HG02588 (cell line): Measurements from ENCODE around the gene NLRP3.
"Not testable (repeated sequence)": the region's sequence is repeated elsewhere in the genome, so short reads cannot be mapped to it uniquely, and the experiment has no call there.

Source experiments
- ATAC-seq: cut with Tn5 transposase; IDR thresholded peaks from one replicate; pipeline ENCODE4 v1.9.1; 2021; ENCODE audit warnings: mild to moderate bottlenecking, moderate library complexity; ENCODE audit not compliant: unreplicated experiment

The NLRP3 gene

GRCh38 chr1:247390116-247390791 lies 25.7 kb upstream of the NLRP3 start:
- ATAC-seq: peak; percentile 99

GRCh38 chr1:247390996-247391395 lies 25.0 kb upstream of the NLRP3 start:
- ATAC-seq: no peak

DNA sequence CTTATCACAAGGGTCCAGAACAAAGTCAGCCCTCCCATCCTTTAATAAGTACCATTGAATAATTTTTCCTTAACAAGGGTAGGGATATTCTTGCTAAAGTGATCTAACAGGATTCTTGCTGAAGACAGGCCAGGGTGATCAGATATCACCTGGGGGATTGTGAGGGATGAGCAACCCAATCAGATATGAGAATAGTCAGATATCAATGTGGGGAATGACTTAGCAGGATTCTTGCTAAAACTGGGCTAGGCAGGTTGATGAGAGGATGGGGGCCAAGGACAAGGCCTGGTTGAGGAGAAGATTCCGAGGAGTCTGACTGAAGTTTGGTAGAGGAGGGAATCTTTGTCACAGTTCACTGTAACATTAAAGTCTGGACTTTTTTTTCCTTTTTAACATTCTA lies 23.9 kb upstream of the NLRP3 start:
- ATAC-seq: no peak

- ATAC-seq: not testable (repeated sequence)
Measured at GRCh38 chr1:247395075-247395474, 20.9 kb upstream of the NLRP3 start.

GRCh38 chr1:247400685-247401084 lies 15.3 kb upstream of the NLRP3 start:
- no peak for ATAC-seq

DNA sequence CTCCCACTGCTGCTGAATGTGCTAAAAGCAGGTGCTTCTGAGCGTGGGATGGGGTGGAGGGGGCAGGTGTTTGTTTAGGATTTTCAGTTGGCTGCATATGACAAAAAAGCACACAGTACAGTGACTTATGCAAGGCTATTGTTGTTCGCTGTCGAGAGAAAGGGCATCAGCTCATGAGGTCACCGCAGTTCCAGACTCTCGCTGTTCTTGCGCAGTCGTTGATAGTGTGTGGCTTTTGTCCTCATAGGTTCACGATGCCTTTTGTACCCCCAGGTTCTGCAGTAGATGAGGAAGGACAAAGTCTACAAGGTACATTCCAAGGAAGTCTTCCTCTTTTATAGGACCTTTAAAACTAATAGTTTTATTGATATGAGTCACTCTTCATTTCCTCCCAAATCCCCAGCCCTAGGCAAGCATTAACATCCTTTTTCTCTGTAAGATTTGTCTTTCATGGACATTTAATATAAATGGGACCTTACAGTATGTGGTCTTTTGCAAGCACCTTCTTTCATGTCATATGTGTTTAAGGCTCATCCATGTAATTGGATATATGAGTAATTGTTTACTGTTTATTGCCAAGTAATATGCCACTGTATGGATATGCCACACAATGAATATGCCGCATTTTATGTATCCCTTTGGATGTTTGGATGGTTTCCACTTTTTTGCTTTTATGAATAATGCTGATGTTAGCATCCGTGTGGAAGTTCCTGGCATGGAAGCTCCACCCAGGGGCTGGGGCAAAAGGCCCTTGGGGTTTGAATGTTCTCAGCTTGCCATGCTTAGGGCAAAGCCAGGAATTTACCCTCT lies 14.5 kb upstream of the NLRP3 start:
- ATAC-seq: no peak

DNA sequence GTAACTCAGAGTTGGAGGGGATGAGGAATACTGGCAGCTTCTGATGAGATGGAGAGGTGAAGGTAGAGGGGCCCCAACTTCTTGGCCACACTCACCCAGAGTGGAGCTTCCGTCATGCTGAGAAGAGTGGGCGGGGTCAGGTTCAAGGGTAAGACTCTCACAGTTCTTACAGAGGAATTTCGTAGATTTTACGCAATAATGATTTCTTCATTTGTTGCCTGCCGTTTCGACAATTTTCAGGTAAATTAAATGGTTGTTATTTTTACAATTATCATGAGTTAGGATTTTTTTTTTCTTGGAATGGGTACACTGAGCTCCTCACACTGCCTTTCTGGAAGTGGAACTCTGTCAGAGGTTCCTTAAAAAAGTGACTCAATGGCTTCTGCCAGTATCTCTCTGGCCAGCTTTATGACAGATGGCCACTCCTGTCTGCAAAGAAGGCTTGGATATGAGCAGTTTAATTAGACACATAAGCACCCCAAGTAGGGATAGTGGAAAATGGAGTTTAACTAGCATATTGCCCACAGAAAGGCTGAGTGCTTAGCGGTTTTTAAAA lies 13.8 kb upstream of the NLRP3 start:
- no peak for ATAC-seq

- ATAC-seq: no peak
Measured at GRCh38 chr1:247406014-247406656, 9.8 kb upstream of the NLRP3 start.

- ATAC-seq: peak; percentile 63
Measured at GRCh38 chr1:247407180-247407616, 8.8 kb upstream of the NLRP3 start.

DNA sequence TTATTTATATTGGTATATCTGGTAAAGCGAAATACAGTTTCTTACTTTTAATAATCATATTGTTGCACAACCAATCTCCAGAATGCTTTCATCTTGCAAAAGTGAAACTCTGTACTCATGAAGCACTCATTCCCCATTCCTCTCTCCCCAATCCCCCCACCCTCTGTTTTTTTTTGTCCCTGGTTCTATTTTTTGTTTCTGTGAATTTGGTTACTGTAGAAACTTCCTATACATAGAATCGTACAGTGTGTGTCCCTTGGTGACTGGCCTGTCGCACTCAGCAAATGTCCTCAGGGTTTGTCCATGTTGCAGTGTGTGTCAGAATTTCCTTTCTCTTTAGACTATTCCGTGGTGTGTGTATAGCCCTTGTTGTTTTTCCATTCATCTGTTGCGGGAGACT lies 7.9 kb upstream of the NLRP3 start:
- ATAC-seq: no peak

DNA sequence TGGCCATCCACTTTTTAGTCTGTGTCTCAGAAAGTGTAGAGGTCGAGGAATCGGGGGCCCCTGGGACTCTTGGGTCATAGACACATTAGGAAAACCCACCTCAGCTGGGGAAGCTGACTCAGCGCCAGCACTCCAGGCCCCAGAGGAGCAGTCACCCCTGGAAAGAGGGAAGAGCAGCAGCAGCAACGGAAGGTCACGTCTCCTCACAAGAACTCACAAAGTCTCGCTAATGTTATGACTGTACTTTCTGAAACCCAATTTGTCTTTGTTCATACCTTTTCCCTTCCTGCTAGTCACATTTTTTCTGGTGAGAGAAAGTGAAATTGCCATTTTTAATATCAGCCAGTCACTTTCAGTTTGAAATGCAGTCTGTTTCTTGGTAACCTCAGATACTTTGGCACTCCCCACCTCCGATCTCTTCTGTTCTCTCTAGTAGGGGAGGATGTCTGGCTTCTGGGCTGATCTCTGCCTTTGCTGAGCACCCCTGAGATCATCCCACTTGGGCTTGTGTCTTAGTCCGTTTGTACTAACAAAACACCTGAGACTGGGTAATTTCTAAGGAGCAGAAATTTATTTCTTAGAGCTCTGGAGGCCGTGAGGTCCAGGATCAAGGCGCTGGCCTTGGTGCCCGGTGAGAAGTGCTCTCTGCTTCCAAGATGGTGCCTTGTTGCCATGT lies 6.0 kb upstream of the NLRP3 start:
- ATAC-seq: peak; percentile 78

GRCh38 chr1:247411621-247412327 lies 4.2 kb upstream of the NLRP3 start:
- ATAC-seq: no peak

DNA sequence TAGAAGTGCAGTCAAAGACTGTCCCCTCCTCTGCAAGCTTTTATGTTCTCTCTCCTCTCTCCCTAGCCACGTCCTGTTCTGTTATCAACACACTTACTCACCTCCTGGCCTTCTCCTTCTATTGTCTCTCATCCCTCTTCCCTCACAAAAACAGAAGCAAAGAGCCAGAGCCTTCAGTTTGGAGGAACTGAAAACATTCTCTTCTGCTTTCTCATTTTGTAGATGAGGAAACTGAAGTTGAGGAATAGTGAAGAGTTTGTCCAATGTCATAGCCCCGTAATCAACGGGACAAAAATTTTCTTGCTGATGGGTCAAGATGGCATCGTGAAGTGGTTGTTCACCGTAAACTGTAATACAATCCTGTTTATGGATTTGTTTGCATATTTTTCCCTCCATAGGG lies 1.9 kb downstream of the NLRP3 start:
- no peak for ATAC-seq

DNA sequence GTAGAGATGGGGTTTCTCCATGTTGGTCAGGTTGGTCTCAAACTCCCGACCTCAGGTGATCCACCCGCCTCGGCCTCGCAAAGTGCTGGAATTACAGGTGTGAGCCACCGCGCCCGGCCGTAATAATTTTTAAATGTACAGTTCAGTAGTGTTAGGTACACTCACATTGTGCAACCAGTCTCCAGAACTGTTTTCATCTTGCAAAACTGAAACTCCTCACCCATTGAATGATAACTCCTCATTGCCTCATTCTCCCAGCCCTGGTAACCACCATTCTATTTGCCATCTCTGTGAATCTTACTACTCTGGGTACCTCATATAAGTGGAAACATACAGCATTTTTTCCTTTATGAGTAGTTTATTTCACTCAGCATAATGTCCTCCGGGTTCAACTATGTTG lies 3.4 kb downstream of the NLRP3 start:
- ATAC-seq: no peak

- no peak for ATAC-seq
Measured at GRCh38 chr1:247421074-247421473, 5.1 kb downstream of the NLRP3 start.

- ATAC-seq: no peak
Measured at GRCh38 chr1:247429496-247429895, 13.5 kb downstream of the NLRP3 start.

DNA sequence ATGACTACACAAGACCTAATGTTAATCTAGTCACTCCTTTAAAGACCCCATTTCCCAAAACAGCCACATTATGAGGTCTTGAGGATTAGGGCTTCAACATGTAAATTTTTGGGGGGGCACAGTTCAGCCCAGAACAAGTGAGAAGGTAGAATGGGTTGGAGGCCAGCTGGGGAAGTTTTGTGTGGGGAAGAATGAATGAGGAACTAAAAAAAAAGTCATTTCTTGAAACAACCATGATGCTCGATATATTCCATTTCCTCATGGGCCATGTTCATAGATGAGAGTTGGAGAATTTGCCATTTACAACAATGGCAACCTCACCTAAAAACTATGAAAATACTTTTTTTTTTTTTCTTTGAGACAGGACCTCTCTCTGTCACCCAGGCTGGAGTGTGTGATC lies 14.5 kb downstream of the NLRP3 start:
- no peak for ATAC-seq

- ATAC-seq: no peak
Measured at GRCh38 chr1:247431643-247432042, 15.7 kb downstream of the NLRP3 start.

DNA sequence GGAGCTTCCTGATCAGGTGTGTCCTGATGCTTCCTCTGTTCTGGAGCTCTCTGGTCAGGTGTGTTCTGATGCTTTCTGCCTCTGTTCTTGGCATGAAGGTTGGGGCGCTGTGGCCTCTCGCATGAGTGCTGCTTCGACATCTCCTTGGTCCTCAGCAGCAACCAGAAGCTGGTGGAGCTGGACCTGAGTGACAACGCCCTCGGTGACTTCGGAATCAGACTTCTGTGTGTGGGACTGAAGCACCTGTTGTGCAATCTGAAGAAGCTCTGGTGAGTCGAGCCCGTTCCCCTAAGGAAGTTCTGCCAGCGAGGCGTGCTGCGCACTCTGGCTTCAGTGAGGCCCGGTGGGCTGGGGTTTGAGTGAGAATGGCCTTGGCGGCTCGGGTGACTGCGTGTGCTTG lies 18.0 kb downstream of the NLRP3 start:
- ATAC-seq: no peak

DNA sequence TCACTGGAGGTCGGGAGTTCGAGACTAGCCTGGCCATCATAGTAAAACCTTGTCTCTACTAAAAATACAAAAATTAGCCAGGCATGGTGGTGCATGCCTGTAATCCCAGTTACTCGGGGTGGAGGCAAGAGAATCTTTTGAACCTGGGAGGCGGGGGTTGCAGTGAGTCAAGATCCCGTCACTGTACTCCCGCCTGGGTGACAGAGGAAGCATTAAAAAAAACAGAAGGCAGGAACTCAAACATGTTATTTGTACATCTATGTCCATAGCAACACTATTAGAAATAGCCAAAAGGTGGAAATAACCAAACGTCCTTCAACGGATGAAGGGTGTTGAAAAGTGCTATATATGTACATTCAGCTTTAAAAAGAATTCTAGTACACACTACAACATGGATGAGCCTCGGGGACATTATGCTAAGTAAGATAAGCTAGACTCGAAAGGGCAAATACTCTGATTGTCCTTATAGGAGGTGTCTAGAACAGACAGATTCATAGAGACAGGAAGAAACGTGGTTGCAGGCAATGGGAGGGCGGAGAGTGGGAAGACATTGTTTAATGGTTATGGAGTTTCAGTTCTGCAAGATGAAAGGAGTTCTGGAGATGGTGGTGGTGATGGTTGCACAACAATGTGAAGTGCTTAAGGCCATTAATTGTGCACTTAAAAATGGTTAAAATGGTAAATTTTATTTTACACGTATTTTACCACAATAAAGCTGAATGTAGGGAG lies 19.2 kb downstream of the NLRP3 start:
- no peak for ATAC-seq
